Left lobe of liver (tissue), 1 donor: ENCODE measurements around the gene DNTTIP2. TPM values are rescaled to one million over a fixed set of nuclear protein-coding genes. Genes with fewer than 3 reads are reported as not detected.

Experiments used
- total RNA-seq: library from RNA; stranded (reverse); gene quantifications from one replicate; pipeline ENCODE4 v1.2.1, GENCODE V29; 2021
- donor health status: DM: no; HTN: yes; CAD: no.

DNTTIP2 gene
- total RNA-seq, 1 donor from 2014 or later = 11.8 TPM

Other genes starting within 250 kb of the DNTTIP2 start
- 16.8 TPM for gene BCAR3, start 197.4 kb downstream of the DNTTIP2 start, total RNA-seq
- 27.8 TPM for gene GCLM, start 30.2 kb upstream of the DNTTIP2 start, total RNA-seq
- 0.83 TPM for gene ABCA4, start 241.9 kb upstream of the DNTTIP2 start, total RNA-seq